Raji (cell line): Measurements from ENCODE around the gene MPHOSPH9.

Source experiments
- POLR2A ChIP-seq: IDR thresholded peaks from 2 replicates; pipeline ENCODE4 v1.6.1; 2011; ENCODE audit warnings: low read depth, low read length, control low read depth; ENCODE audit not compliant: insufficient read depth

MPHOSPH9 gene

DNA sequence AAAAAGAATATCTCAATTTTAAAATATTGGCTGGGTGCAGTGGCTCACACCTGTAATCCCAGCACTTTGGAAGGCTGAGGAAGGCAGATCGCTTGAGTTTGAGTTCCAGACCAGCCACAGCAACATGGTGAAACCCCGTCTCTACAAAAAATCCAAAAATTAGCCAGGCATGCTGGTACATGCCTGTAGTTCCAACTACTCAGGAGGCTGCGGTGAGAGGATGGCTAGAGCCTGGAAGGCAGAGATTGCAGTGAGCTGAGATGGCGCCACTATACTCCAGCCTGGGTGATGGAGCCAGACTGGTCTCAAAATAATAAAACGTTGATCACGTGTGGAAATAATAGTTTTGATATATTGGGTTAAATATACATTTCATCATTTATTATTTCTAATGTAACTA lies 6.0 kb upstream of the MPHOSPH9 start:
- no peak for TF ChIP-seq POLR2A

DNA sequence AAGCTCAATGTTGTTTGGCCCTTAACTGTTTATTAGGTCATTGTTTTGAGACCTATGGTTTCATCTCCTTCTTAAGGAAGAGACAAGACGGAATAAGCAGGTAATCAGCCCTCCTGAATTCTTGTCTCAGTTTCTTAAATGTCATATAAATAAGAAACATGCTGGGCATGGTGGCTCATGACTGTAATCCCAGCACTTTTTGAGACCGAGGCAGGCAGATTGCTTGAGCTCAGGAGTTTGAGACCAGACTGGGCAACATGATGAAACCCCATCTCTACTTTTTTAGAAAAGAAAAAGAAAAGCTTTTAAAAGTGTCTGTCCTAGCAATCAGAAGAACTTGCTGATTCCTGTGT lies 5.4 kb upstream of the MPHOSPH9 start:
- no peak for TF ChIP-seq POLR2A

DNA sequence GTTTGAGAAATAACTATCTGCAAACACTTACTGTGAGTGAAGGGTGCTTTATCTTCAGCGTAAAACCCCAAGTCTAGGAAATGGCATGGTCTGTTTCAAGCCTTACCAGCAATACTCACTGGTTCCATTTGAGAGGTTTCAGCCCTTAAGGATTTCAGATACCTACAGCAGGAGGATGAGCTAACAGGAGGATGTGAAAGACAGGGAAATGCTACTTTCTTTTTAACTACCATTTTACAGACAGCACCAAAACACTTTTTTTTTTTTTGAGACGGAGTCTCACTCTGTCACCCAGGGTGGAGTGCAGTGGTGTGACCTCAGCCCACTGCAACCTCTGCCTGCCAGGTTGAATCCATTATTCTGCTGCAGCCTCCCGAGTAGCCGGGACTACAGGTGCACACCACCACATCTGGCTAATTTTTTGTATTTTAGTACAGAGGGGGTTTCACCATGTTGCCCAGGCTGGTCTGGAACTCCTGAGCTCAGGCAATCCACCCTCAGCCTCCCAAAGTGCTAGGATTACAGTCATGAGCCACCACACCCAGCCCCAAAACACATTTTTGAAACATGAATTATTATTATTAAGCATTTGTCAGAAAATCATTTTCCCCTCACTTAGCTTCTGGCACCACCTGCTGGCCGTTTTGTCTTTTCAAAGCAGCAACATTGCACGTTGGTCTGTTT lies 4.8 kb upstream of the MPHOSPH9 start:
- TF ChIP-seq POLR2A = no peak

GRCh38 chr12:123233505-123234308 lies 766 bp upstream of the MPHOSPH9 start:
- no peak for TF ChIP-seq POLR2A

DNA sequence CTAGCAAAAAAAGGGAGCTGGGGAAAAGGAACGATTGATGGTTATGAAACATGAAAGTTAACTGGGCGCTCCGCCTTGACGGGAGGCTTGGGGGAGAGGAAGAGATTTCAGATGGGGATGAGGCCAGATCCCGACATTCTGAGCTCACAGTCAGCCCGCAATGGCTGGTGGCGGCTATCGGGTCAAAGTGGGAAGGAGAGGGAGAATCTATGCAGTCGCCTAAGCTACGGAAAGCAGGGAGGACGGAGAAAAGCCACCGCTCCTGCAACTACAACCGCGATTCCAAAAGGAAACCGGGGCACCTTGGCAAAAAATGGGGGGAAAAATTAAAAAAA lies 502 bp downstream of the MPHOSPH9 start:
- no peak for TF ChIP-seq POLR2A

DNA sequence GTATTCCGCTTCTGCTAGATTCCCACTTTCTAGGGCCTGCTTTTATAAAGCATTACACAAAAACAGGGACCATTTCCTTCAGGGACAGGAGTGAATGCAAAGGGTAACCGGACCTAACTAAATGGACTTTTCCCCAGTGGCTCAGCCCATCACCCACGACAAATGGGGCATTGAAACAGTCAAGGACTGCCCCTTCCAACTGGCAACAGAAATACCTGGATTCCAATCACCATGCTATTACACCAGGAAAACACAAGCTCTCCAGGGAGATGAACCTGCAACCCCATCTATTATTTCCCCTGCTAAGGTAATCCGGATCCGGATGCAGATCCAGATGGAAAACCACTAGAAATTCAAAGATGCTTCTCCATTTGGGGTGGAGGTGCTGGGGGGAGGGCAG lies 1.0 kb downstream of the MPHOSPH9 start:
- TF ChIP-seq POLR2A = no peak

DNA sequence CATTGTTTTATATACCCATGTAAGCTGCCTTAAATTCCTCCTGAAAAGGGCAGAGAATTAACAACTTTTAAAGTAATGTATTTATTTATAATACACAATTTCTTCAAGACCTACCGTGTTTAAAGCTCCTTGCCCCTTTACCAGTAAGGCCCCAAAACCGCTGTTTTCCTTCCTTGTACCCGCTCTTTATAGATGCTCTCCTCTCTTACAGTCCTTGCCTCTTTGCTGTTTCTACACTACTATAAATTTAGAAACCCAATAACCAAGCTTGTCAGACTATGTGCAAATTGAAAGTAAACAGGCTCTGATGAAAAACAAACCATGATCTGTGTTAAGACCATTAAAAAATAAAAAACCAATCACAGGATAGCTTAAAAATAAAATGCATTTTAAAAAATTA lies 3.9 kb downstream of the MPHOSPH9 start:
- TF ChIP-seq POLR2A = no peak

DNA sequence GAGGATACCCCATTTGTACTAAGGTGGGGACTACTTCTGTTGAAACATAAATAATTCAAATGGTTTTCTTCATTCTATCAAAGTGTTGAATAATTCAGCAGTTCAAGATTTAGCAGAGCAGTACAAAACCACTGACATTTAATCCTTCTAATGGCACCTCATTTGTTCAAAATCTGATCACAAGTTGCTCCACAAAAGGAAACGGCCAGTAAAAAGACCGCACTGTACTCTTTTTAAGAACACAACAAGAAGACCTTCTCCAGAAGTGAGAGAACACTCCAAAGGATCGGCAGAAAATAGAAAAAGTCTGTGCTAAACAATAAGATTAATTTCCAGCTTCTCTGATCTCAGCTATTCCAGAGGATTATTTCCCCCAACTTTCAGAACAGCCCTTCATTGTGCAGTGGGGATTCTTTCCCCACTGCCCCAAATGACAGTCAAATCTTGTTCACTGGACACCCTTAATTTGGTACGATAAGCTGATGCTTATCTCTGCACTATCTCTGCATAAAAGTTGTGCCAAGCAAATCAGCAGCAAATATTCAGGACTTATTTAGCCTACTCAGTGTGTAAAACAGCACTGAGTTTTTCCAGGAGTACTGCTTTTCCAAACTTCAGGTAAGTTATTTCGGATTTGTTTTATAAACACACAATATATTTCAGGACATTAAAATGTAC lies 5.2 kb downstream of the MPHOSPH9 start:
- no peak for TF ChIP-seq POLR2A

GRCh38 chr12:123225443-123225842 lies 7.5 kb downstream of the MPHOSPH9 start:
- no peak for TF ChIP-seq POLR2A

GRCh38 chr12:123223241-123223668 lies 9.7 kb downstream of the MPHOSPH9 start:
- TF ChIP-seq POLR2A = no peak

DNA sequence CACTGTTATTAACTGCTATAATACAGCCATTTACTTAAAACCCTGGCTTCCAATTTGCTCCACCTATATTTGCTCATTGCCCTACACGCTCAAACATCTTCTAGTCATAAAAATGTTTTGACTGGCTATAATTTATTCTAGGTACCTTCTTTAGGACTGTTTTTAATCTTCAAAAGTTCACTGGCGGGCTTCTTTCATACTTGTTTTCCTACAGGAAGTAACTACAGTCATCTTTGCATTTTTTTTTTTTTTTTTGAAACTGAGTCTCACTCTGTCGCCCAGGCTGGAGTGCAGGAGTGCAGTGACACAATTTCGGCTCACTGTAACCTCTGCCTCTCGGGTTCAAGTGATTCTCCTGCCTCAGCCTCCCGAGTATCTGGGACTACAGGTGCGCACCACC lies 32.5 kb downstream of the MPHOSPH9 start:
- no peak for TF ChIP-seq POLR2A

GRCh38 chr12:123199936-123200335 lies 33.0 kb downstream of the MPHOSPH9 start:
- no peak for TF ChIP-seq POLR2A

DNA sequence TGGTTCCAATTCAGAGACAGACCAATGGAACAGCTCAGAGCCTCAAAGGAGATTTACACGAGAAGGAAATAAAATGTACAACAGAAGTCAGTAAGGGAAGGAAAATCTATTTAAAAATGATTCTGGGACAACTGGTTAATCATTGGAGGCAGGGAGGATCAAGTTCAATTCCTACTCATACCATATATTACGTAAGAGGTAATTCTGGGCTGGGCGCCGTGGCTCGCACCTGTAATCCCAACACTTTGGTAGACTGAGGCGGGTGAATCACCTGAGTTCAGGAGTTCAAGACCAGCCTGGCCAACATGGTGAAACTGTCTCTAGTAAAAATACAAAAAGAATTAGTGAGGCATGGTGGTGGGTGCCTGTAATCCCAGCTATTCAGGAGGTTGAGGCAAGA lies 45.3 kb downstream of the MPHOSPH9 start:
- TF ChIP-seq POLR2A = no peak

DNA sequence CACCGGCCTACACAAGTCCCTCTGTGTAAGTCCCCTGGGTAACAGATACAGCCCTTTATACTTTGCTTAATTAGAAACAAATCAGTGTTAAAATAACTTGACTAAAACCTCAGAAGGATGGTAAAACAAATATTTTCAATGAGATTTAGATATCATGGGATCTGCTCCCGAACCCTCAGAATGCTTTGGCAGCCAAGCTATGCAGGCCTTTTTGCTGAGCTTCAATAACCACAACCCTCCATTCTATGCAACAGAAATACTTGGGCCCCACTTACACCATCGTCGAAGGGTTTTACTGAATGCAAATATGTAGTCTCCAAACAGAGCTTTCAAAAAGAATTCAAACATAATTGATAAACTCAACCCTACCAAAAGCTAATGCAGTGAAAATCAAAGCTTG lies 52.8 kb downstream of the MPHOSPH9 start:
- TF ChIP-seq POLR2A = no peak

DNA sequence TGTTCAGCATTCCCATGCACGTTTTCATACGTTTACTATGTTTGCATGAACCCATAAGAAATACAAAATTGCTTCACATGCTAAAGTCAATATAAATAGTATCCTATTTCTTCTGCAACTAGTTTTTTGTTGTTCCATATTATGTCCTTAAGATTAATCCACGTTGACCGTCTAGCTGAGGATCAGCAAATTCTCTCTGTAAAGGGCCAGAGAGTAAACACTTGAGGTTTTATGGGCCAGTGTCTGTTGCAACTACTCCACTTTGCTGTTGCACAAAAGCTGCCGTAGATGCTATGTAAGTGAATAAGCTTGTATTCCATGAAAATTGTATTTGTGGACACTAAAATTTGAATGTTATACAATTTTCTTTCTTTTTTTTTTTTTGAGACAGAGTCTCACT lies 61.0 kb downstream of the MPHOSPH9 start:
- no peak for TF ChIP-seq POLR2A

DNA sequence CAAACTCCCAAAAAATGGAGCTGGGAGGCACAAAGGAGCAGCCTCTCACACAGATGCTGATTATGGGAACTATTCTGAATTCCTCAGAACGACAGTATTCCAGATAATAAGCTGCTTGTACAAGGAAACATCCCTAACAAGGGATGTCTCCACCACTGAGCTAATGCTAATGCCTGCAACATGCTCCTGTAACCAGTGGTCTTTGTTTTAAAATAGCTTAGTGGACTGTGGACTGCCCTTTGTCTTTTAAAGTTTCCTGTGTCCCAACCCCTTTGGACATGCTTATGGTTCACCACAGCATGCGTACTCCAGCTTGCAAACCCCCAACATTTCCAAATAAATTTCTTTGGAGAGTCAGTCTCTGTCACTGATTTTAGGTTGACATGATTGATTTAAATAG lies 65.6 kb downstream of the MPHOSPH9 start:
- no peak for TF ChIP-seq POLR2A
